Epithelial cell of proximal tubule (primary cell): ENCODE results near the gene UGT2B17. TPM values are rescaled to one million over a fixed set of nuclear protein-coding genes. Genes with fewer than 3 reads are reported as not detected.

Experiments used
- DNase-seq: peaks from one replicate; pipeline ENCODE4 v3.0.0-alpha.2; 2011; ENCODE audit warnings: low read depth
- H3K4me3 ChIP-seq: 2 replicates; pipeline ENCODE4 v1.5.1; 2011; ENCODE audit warnings: low read depth, mild to moderate bottlenecking, low read length
- total RNA-seq: library from RNA; depleted of rRNA; stranded (reverse); fragments of >200 nt; gene quantifications from 2 replicates; pipeline ENCODE4 v1.2.3, GENCODE V29; 2015
- TF ChIP-seq, protein P1 (sequence below): conservative IDR thresholded peaks from 2 replicates; pipeline ENCODE4 v1.5.1; 2012; ENCODE audit warnings: low read depth, mild to moderate bottlenecking, low read length

UGT2B17 gene
- total RNA-seq, 1 donor from 2014 or later, result not detected

DNA sequence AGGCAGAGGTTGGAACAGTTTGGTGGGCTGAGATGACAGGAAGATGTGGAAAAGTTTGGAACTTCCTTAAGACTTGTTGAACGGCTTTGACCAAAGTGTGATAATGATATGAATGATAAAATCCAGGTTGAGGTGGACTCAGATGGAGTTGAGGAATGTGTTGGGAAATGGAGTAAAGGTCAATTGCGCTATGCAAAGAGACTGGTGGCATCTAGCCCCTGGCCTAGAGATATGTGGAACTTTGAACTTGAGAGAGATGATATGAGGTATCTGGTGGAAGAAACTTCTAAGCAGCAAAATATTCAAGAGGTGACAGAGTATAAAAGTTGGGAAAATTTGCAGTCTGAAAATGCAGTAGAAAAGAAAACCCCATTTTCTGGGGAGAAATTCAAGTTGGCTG, 21.4 kb upstream of the UGT2B17 start:
- TF ChIP-seq, protein P1, sequence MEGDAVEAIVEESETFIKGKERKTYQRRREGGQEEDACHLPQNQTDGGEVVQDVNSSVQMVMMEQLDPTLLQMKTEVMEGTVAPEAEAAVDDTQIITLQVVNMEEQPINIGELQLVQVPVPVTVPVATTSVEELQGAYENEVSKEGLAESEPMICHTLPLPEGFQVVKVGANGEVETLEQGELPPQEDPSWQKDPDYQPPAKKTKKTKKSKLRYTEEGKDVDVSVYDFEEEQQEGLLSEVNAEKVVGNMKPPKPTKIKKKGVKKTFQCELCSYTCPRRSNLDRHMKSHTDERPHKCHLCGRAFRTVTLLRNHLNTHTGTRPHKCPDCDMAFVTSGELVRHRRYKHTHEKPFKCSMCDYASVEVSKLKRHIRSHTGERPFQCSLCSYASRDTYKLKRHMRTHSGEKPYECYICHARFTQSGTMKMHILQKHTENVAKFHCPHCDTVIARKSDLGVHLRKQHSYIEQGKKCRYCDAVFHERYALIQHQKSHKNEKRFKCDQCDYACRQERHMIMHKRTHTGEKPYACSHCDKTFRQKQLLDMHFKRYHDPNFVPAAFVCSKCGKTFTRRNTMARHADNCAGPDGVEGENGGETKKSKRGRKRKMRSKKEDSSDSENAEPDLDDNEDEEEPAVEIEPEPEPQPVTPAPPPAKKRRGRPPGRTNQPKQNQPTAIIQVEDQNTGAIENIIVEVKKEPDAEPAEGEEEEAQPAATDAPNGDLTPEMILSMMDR, result no peak
- H3K4me3 ChIP-seq, result no peak overlapping the region
- DNase-seq, result no peak

DNA sequence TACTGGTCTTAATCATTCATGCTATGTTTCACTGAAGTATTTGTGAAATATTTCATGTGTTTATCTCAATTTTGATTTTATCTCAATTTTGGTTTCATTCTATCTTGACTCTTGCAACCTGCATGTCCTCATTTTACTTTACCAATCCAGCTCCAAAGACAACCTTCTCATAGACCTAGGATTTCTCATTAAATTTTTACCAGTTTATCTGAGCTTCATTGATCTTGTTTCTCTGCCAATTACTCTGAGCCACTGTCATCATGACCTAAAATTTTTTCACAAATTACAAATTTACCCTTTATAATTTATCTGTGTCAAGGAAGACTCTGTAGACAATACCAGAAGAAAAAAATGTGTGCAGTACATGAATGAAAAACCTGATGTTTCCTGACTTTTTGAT, 18.6 kb upstream of the UGT2B17 start:
- TF ChIP-seq, protein P1, result no peak
- H3K4me3 ChIP-seq, result no peak overlapping the region
- DNase-seq, result no peak

DNA sequence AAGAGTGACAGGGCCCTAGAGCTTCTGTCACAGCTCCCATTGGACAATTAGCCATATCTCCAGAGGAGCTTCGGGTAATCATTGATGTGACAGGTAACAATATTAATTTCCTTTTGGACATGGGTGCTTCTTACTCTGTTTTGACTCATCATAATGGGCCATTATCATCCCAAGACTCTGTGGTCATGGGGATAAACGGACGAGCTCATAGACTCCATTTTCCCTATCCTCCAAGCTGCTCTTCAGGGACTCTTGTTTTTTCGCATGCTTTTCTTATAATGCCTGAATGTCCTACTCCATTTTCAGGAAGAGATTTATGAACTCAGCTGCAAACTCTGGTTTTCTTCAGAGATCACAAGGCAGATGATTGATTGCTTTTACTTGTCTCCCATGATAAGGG, 17.0 kb upstream of the UGT2B17 start:
- no peak for DNase-seq
- TF ChIP-seq, protein P1, result no peak
- H3K4me3 ChIP-seq, result no peak overlapping the region

DNA sequence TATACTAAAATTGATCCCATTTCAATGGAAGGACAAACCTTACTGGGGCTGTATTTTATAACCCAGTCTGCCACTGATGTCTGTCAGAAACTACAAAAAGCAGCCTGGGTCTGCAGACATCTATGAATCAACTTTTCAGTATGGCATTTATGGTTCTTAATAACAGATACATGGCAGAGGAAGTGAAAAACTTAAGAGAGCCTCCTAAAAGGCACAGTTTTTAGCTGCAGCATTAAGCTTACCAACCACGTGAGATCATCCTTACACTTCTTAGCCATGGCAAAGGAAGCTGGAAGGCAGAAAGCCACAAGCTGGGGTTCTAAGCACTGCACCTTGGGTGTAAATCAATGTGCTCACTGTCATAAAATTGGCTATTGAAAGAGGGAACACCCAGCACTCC, 16.6 kb upstream of the UGT2B17 start:
- DNase-seq, result no peak
- TF ChIP-seq, protein P1, result no peak
- H3K4me3 ChIP-seq, result no peak overlapping the region

DNA sequence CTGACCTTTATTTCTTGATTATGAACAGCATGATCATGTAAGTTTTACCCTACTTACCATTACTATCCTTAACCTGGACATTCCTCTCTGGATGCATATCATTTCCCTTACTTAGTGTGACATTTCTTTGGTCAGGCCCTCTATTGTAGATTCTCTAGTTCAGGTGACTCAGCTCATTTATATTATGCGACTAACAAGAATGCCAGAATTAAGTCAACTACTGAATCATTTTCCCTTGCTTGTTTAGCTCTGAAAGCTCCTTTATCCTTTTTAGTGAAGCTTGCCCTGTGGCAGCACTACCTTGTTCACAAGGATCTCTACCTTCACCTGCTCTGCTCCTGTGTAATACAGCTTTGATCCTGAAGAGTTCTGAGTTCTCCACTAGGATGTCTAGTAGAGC, 15.1 kb upstream of the UGT2B17 start:
- DNase-seq, result peak; percentile 26
- TF ChIP-seq, protein P1, result no peak
- H3K4me3 ChIP-seq, result no peak overlapping the region

DNA sequence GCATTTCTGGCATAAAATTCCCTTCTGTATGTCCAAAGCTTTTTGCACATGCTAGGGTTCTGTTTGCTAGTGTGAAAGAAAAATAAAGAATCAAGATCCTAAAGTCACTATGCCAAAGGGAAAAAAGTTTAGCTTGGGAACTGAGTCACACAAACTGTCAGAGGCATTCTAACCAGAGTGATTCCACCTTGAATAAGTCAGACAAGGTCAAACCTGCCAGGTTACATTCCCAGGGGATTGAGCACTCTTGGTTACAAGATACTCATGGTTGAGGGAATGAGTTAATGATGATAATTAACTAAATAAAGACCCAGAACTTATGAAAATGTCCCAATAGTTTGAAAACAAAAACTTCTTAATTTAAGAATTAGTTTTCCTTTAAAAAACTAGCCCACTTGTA, 13.7 kb upstream of the UGT2B17 start:
- H3K4me3 ChIP-seq, result no peak overlapping the region
- no peak for DNase-seq
- TF ChIP-seq, protein P1, result no peak

DNA sequence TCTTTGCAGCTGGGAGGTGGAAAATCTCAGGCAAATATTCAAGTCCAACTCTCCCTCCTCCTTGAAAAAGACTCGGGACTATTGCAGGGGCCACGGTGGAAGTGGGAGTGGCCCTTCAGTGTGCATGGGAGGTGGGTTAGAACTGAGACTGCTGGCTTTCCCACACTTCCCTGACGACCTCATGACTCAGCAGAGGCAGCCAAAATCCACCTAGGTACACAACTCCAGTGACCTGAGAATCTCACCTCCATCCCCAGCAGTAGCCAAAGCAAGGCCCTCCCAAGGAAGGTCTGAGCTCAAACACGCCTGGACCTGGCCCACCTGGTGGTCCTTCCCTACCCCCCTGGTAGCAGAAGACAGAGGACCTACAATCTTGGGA, 6.2 kb upstream of the UGT2B17 start:
- no peak for DNase-seq
- H3K4me3 ChIP-seq, result no peak overlapping the region
- TF ChIP-seq, protein P1, result no peak
